Suprapubic skin (tissue), 4 donors: Measurements from ENCODE around the gene FKBP9. TPM values are rescaled to one million over a fixed set of nuclear protein-coding genes. Genes with fewer than 3 reads are reported as not detected.
"Not testable (repeated sequence)": the region's sequence is repeated elsewhere in the genome, so short reads cannot be mapped to it uniquely, and the experiment has no call there.

Experiments used
- DNase-seq, 2 donors: peaks; one replicate each; pipeline ENCODE4 v3.0.0-alpha.2; 2019; ENCODE audit warnings: low spot score in 2 of 2
- H3K27ac ChIP-seq: fragments of 200-600 bp; sonication (generic); one replicate; pipeline ENCODE4 v1.5.1; 2019
- H3K27me3 ChIP-seq: fragments of 200-600 bp; sonication (generic); one replicate; pipeline ENCODE4 v1.5.1; 2019
- H3K36me3 ChIP-seq: fragments of 200-600 bp; sonication (generic); one replicate; pipeline ENCODE4 v1.5.1; 2019
- H3K4me1 ChIP-seq: fragments of 200-600 bp; sonication (generic); one replicate; pipeline ENCODE4 v1.5.1; 2019
- H3K4me3 ChIP-seq: fragments of 200-600 bp; sonication (generic); one replicate; pipeline ENCODE4 v1.5.1; 2019; ENCODE audit warnings: mild to moderate bottlenecking
- H3K9me3 ChIP-seq: fragments of 200-600 bp; sonication (generic); one replicate; pipeline ENCODE4 v1.5.1; 2019
- CTCF ChIP-seq, 2 donors: fragments of 200-600 bp in 1 of 2; fragments of 450-650 bp in 1 of 2; sonication (generic) in 1 of 2; IDR thresholded peaks; one replicate each; pipeline ENCODE4 v1.5.1; 2016 to 2019; ENCODE audit warnings: antibody characterized with exemption in 2 of 2, mild to moderate bottlenecking in 1 of 2, moderate library complexity in 1 of 2
- EP300 ChIP-seq: sonication (generic); formaldehyde crosslinking; IDR thresholded peaks from one replicate; pipeline ENCODE4 v1.6.1; 2017; ENCODE audit warnings: antibody characterized with exemption
- POLR2A ChIP-seq, 2 donors: fragments of 450-650 bp; IDR thresholded peaks; one replicate each; pipeline ENCODE4 v1.6.1; 2017; ENCODE audit warnings: antibody characterized with exemption in 2 of 2, mild to moderate bottlenecking in 2 of 2, moderate library complexity in 2 of 2
- POLR2AphosphoS5 ChIP-seq, 3 donors: sonication (generic); formaldehyde crosslinking; IDR thresholded peaks; one replicate each; pipeline ENCODE4 v1.6.1; 2017; ENCODE audit warnings: antibody characterized with exemption in 3 of 3
- WGBS: methylation state at CpG from one replicate; pipeline ENCODE4 v1.1.5; 2018; 5-methylcytosine and 5-hydroxymethylcytosine counted together
- total RNA-seq, 4 donors: library from RNA; depleted of rRNA; stranded (reverse); fragments of >200 nt; gene quantifications; one replicate each; pipeline ENCODE4 v1.1.0, GENCODE V29; 2016

FKBP9 gene
- total RNA-seq, 4 donors from 2014 or later, result 79.7 to 131 (median 93.5) TPM

GRCh38 chr7:32991975-32992700 lies 34.9 kb downstream of the FKBP9 start:
- 73% methylated on average over 5 of the region's 9 CpGs for WGBS
- H3K36me3 ChIP-seq, H3K27me3 ChIP-seq, H3K9me3 ChIP-seq, H3K4me3 ChIP-seq, DNase-seq, H3K27ac ChIP-seq: not testable (repeated sequence)
- H3K4me1 ChIP-seq, result peaks cover 10% of the 10 kb centered on the region

- not testable (repeated sequence) for H3K9me3 ChIP-seq, H3K27ac ChIP-seq, H3K27me3 ChIP-seq, DNase-seq, H3K4me3 ChIP-seq, H3K36me3 ChIP-seq
- peaks cover 13% of the 10 kb centered on the region for H3K4me1 ChIP-seq
- 67% methylated on average over 6 of the region's 6 CpGs for WGBS
Observed at GRCh38 chr7:32992750-32993149, 35.5 kb downstream of the FKBP9 start.

- H3K9me3 ChIP-seq, H3K36me3 ChIP-seq, DNase-seq, H3K4me3 ChIP-seq, H3K27me3 ChIP-seq: not testable (repeated sequence)
- Histone ChIP-seq H3K27ac (peak overlapping the region; percentile 58), H3K4me1 (peaks cover 15% of the 10 kb centered on the region)
- 48% methylated on average over 2 of the region's 4 CpGs for WGBS
Observed at GRCh38 chr7:32997956-32998355, 40.7 kb downstream of the FKBP9 start.

- not testable (repeated sequence) for H3K9me3 ChIP-seq, H3K27me3 ChIP-seq
- 6% methylated on average over 13 of the region's 14 CpGs for WGBS
- Histone ChIP-seq H3K27ac (peak overlapping the region; percentile 58), H3K4me1 (peaks cover 15% of the 10 kb centered on the region), H3K36me3 (peaks cover 11% of the 10 kb centered on the region), H3K4me3 (peak overlapping the region; percentile 13)
- peak in 1 of 2 donors; percentile 66 for DNase-seq
Observed at GRCh38 chr7:32998361-32999171, 41.3 kb downstream of the FKBP9 start.

- H3K4me1 ChIP-seq, result peaks cover 15% of the 10 kb centered on the region
- H3K36me3 ChIP-seq, result peaks cover 19% of the 10 kb centered on the region
- 33% methylated on average over 4 of the region's 4 CpGs for whole genome bisulfite sequencing
- H3K27ac ChIP-seq, H3K4me3 ChIP-seq, H3K9me3 ChIP-seq, H3K27me3 ChIP-seq, DNase-seq: not testable (repeated sequence)
Observed at GRCh38 chr7:32999380-32999779, 42.1 kb downstream of the FKBP9 start.

GRCh38 chr7:33003111-33003510 lies 45.9 kb downstream of the FKBP9 start:
- H3K27me3 ChIP-seq, H3K27ac ChIP-seq, H3K4me1 ChIP-seq, H3K9me3 ChIP-seq, H3K4me3 ChIP-seq, DNase-seq: not testable (repeated sequence)
- peaks cover 38% of the 10 kb centered on the region for H3K36me3 ChIP-seq

GRCh38 chr7:33004104-33004616 lies 46.9 kb downstream of the FKBP9 start:
- H3K27me3 ChIP-seq, DNase-seq, H3K9me3 ChIP-seq, H3K4me1 ChIP-seq, H3K27ac ChIP-seq, H3K4me3 ChIP-seq: not testable (repeated sequence)
- H3K36me3 ChIP-seq, result peaks cover 41% of the 10 kb centered on the region
- WGBS, result 88% methylated on average over 10 of the region's 10 CpGs

GRCh38 chr7:33005193-33005592 lies 48.0 kb downstream of the FKBP9 start:
- H3K27me3 ChIP-seq, H3K27ac ChIP-seq, DNase-seq, H3K4me3 ChIP-seq, H3K4me1 ChIP-seq, H3K9me3 ChIP-seq: not testable (repeated sequence)
- H3K36me3 ChIP-seq, result peaks cover 41% of the 10 kb centered on the region
- 96% methylated on average over 7 of the region's 8 CpGs for WGBS

GRCh38 chr7:33005690-33006089 lies 48.5 kb downstream of the FKBP9 start:
- not testable (repeated sequence) for H3K4me3 ChIP-seq, H3K27me3 ChIP-seq, H3K4me1 ChIP-seq, DNase-seq, H3K9me3 ChIP-seq, H3K27ac ChIP-seq
- peaks cover 41% of the 10 kb centered on the region for H3K36me3 ChIP-seq
- WGBS, result 93% methylated on average over 4 of the region's 4 CpGs

- Histone ChIP-seq H3K27me3 (no peaks in the 10 kb centered on the region), H3K27ac (no peak overlapping the region), H3K4me1 (no peaks in the 10 kb centered on the region), H3K4me3 (no peak overlapping the region), H3K36me3 (peaks cover 37% of the 10 kb centered on the region), H3K9me3 (no peaks in the 10 kb centered on the region)
- TF ChIP-seq EP300 (no peak), CTCF (IDR thresholded peaks at IDR 0.05) (no peak), POLR2A (IDR thresholded peaks at IDR 0.05) (no peak), POLR2AphosphoS5 (IDR thresholded peaks at IDR 0.05) (no peak)
- DNase-seq, result no peak
- 94% methylated on average over 2 of the region's 2 CpGs for WGBS
Observed at GRCh38 chr7:33009734-33010133, 52.5 kb downstream of the FKBP9 start.
